HG02885 (cell line): ENCODE measurements around the gene CEP44.
"Not testable (repeated sequence)": the region's sequence is repeated elsewhere in the genome, so short reads cannot be mapped to it uniquely, and the experiment has no call there.

Source experiments
- ATAC-seq: cut with Tn5 transposase; IDR thresholded peaks from one replicate; pipeline ENCODE4 v1.9.1; 2021; ENCODE audit warnings: mild to moderate bottlenecking; ENCODE audit not compliant: unreplicated experiment, poor library complexity

The CEP44 gene

GRCh38 chr4:174277433-174277832 is 6.3 kb upstream of the CEP44 start:
- no peak for ATAC-seq

GRCh38 chr4:174278467-174278866 is 5.2 kb upstream of the CEP44 start:
- ATAC-seq, result no peak

GRCh38 chr4:174279433-174280155 is 4.1 kb upstream of the CEP44 start:
- ATAC-seq, result no peak

GRCh38 chr4:174281182-174281737 is 2.5 kb upstream of the CEP44 start:
- no peak for ATAC-seq

GRCh38 chr4:174281901-174282300 is 1.8 kb upstream of the CEP44 start:
- ATAC-seq, result no peak

- peak; percentile 97 for ATAC-seq
Observed at GRCh38 chr4:174282836-174283506, 740 bp upstream of the CEP44 start.

GRCh38 chr4:174284487-174284886 is 776 bp downstream of the CEP44 start:
- ATAC-seq, result no peak

GRCh38 chr4:174286870-174287269 is 3.2 kb downstream of the CEP44 start:
- ATAC-seq, result no peak

- no peak for ATAC-seq
Observed at GRCh38 chr4:174292473-174292872, 8.8 kb downstream of the CEP44 start.

- ATAC-seq, result not testable (repeated sequence)
Observed at GRCh38 chr4:174294641-174295040, 10.9 kb downstream of the CEP44 start.

GRCh38 chr4:174295142-174295541 is 11.4 kb downstream of the CEP44 start:
- not testable (repeated sequence) for ATAC-seq

- ATAC-seq, result no peak
Observed at GRCh38 chr4:174303687-174304086, 20.0 kb downstream of the CEP44 start.

GRCh38 chr4:174304664-174305063 is 21.0 kb downstream of the CEP44 start:
- ATAC-seq, result no peak

- ATAC-seq, result no peak
Observed at GRCh38 chr4:174305961-174306360, 22.2 kb downstream of the CEP44 start.

- ATAC-seq, result peak; percentile 74
Observed at GRCh38 chr4:174307694-174308093, 24.0 kb downstream of the CEP44 start.

- no peak for ATAC-seq
Observed at GRCh38 chr4:174312993-174313392, 29.3 kb downstream of the CEP44 start.

GRCh38 chr4:174314274-174314673 is 30.6 kb downstream of the CEP44 start:
- ATAC-seq, result no peak

- no peak for ATAC-seq
Observed at GRCh38 chr4:174314770-174315169, 31.1 kb downstream of the CEP44 start.

- ATAC-seq, result no peak
Observed at GRCh38 chr4:174316546-174316945, 32.8 kb downstream of the CEP44 start.

- ATAC-seq, result no peak
Observed at GRCh38 chr4:174316954-174317353, 33.2 kb downstream of the CEP44 start.

GRCh38 chr4:174317531-174317930 is 33.8 kb downstream of the CEP44 start:
- ATAC-seq, result no peak
